Esophagus muscularis mucosa (tissue), 4 donors: ENCODE measurements around the gene EFNA1. TPM values are rescaled to one million over a fixed set of nuclear protein-coding genes. Genes with fewer than 3 reads are reported as not detected.
A peak's percentile ranks its signal among the peaks of the same experiment; 100 is the strongest.

Experiments used
- DNase-seq: peaks from one replicate; pipeline ENCODE4 v3.0.0-alpha.2; 2017; ENCODE audit errors: extremely low spot score
- H3K27ac ChIP-seq, 4 donors: fragments of 200-600 bp; sonication (generic); replicated peaks in 1 of 4; 1 replicate in 3 of 4; 2 replicates in 1 of 4; pipeline ENCODE4 v1.5.1; 2016 to 2019; ENCODE audit warnings: mild to moderate bottlenecking in 1 of 4
- H3K27me3 ChIP-seq, 4 donors: fragments of 200-600 bp; sonication (generic); one replicate each; pipeline versions ENCODE4 v1.5.1 to v1.6.0; 2016 to 2019
- H3K36me3 ChIP-seq, 4 donors: fragments of 200-600 bp; sonication (generic); one replicate each; pipeline ENCODE4 v1.5.1; 2016 to 2019
- H3K4me1 ChIP-seq, 4 donors: fragments of 200-600 bp; sonication (generic); one replicate each; pipeline ENCODE4 v1.5.1; 2016 to 2019
- H3K4me3 ChIP-seq, 4 donors: fragments of 200-600 bp; sonication (generic); 1 replicate in 2 of 4; 2 replicates in 2 of 4; pipeline ENCODE4 v1.5.1; 2016 to 2019; ENCODE audit warnings: mild to moderate bottlenecking in 4 of 4, moderate library complexity in 1 of 4
- H3K9me3 ChIP-seq, 4 donors: fragments of 200-600 bp; sonication (generic); 1 replicate in 3 of 4; 2 replicates in 1 of 4; pipeline ENCODE4 v1.5.1; 2016 to 2019
- EP300 ChIP-seq: sonication (generic); formaldehyde crosslinking; IDR thresholded peaks from one replicate; pipeline ENCODE4 v1.6.1; 2017; ENCODE audit warnings: antibody characterized with exemption
- POLR2A ChIP-seq: fragments of 450-650 bp; IDR thresholded peaks from one replicate; pipeline ENCODE4 v1.6.1; 2017; ENCODE audit warnings: antibody characterized with exemption, moderate library complexity, mild to moderate bottlenecking, low read depth
- POLR2AphosphoS5 ChIP-seq, 2 donors: sonication (generic); formaldehyde crosslinking; IDR thresholded peaks; one replicate each; pipeline ENCODE4 v1.6.1; 2017; ENCODE audit warnings: antibody characterized with exemption in 2 of 2
- WGBS: methylation state at CpG from one replicate; pipeline ENCODE4 v1.1.5; 2018; 5-methylcytosine and 5-hydroxymethylcytosine counted together
- intact Hi-C: fragments of 100-400 bp; cut with DNase I; formaldehyde crosslinking; loops from one replicate; pipeline ENCODE4 v1.15.1; 2023
- total RNA-seq, 4 donors: library from RNA; depleted of rRNA; stranded (reverse); fragments of >200 nt; gene quantifications; one replicate each; pipeline versions ENCODE4 v1.1.0 to v1.2.1, GENCODE V29; 2016
- TF ChIP-seq, protein P1 (sequence below), 3 experiments: fragments of 200-600 bp in 2 of 3; fragments of 450-650 bp in 1 of 3; sonication (generic) in 2 of 3; IDR thresholded peaks; one replicate each; pipeline ENCODE4 v1.5.1; 2017 to 2019; ENCODE audit warnings: antibody characterized with exemption in 3 of 3, mild to moderate bottlenecking in 2 of 3, moderate library complexity in 1 of 3

Gene EFNA1
- total RNA-seq, 4 donors from 2014 or later = 11.2 to 37.3 (median 27.5) TPM

DNA sequence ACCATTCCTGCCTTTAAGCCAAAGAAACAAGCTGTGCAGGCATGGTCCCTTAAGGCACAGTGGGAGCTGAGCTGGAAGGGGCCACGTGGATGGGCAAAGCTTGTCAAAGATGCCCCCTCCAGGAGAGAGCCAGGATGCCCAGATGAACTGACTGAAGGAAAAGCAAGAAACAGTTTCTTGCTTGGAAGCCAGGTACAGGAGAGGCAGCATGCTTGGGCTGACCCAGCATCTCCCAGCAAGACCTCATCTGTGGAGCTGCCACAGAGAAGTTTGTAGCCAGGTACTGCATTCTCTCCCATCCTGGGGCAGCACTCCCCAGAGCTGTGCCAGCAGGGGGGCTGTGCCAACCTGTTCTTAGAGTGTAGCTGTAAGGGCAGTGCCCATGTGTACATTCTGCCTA is 6.6 kb downstream of the EFNA1 start:
- TF ChIP-seq, protein P1, sequence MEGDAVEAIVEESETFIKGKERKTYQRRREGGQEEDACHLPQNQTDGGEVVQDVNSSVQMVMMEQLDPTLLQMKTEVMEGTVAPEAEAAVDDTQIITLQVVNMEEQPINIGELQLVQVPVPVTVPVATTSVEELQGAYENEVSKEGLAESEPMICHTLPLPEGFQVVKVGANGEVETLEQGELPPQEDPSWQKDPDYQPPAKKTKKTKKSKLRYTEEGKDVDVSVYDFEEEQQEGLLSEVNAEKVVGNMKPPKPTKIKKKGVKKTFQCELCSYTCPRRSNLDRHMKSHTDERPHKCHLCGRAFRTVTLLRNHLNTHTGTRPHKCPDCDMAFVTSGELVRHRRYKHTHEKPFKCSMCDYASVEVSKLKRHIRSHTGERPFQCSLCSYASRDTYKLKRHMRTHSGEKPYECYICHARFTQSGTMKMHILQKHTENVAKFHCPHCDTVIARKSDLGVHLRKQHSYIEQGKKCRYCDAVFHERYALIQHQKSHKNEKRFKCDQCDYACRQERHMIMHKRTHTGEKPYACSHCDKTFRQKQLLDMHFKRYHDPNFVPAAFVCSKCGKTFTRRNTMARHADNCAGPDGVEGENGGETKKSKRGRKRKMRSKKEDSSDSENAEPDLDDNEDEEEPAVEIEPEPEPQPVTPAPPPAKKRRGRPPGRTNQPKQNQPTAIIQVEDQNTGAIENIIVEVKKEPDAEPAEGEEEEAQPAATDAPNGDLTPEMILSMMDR (IDR thresholded peaks at IDR 0.05) = no peak
- no peak for TF ChIP-seq POLR2AphosphoS5 (IDR thresholded peaks at IDR 0.05)
- no peak for TF ChIP-seq POLR2A
- no peak for TF ChIP-seq EP300
- H3K27ac ChIP-seq = peak overlapping the region; percentile 93 to 99 (median 96)
- 50% methylated on average over 1 of the region's 1 CpG for WGBS
- peaks cover 76 to 92% (median 88%) of the 10 kb centered on the region in 4 donors for H3K4me1 ChIP-seq
- peak overlapping the region in 2 of 4 donors; percentile 75 to 81 for H3K4me3 ChIP-seq
- no peak for DNase-seq
- H3K27me3 ChIP-seq = no peaks in the 10 kb centered on the region
- intact Hi-C loops = no loop called here
- peaks cover 16 to 52% (median 46%) of the 10 kb centered on the region in 4 donors for H3K36me3 ChIP-seq
- H3K9me3 ChIP-seq = no peaks in the 10 kb centered on the region

DNA sequence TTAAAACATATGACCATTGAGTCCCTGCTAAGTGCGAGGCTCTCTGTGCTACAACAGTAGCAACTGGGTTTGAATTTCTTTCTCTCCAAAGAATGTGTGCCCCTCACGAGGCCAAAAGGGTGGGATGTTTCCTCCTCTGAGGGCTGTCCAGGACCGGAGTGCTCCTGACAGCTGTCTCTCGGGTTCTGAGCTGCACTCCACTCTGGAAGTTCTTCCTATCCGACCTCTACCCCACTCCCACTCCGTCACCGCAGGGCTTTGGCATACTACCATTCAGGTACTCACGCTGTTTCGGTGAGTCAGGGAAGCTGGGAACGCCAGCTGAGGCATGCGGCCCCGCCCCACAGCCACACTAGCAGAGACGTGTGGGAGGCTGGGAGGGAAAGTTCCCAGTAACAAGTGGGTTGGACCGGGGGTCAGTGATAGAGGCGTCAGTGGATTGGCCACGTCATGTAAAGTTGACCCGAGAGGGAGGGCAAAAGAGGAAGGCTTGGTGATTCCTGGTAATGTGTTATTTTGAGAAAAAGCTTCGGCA is 7.3 kb downstream of the EFNA1 start:
- H3K27ac ChIP-seq = peak overlapping the region; percentile 93 to 99 (median 96)
- H3K36me3 ChIP-seq = peaks cover 16 to 52% (median 46%) of the 10 kb centered on the region in 4 donors
- TF ChIP-seq EP300 = peak; percentile 63
- no peak for TF ChIP-seq POLR2A
- TF ChIP-seq POLR2AphosphoS5 (IDR thresholded peaks at IDR 0.05) = peak in 1 of 2 donors; percentile 83
- TF ChIP-seq, protein P1 (IDR thresholded peaks at IDR 0.05) = no peak
- DNase-seq = peak; percentile 96
- H3K9me3 ChIP-seq = no peaks in the 10 kb centered on the region
- peak overlapping the region; percentile 72 to 81 (median 76) for H3K4me3 ChIP-seq
- H3K4me1 ChIP-seq = peaks cover 75 to 92% (median 87%) of the 10 kb centered on the region in 4 donors
- 3% methylated on average over 18 of the region's 18 CpGs for WGBS
- intact Hi-C loops = no loop called here
- no peaks in the 10 kb centered on the region for H3K27me3 ChIP-seq

DNA sequence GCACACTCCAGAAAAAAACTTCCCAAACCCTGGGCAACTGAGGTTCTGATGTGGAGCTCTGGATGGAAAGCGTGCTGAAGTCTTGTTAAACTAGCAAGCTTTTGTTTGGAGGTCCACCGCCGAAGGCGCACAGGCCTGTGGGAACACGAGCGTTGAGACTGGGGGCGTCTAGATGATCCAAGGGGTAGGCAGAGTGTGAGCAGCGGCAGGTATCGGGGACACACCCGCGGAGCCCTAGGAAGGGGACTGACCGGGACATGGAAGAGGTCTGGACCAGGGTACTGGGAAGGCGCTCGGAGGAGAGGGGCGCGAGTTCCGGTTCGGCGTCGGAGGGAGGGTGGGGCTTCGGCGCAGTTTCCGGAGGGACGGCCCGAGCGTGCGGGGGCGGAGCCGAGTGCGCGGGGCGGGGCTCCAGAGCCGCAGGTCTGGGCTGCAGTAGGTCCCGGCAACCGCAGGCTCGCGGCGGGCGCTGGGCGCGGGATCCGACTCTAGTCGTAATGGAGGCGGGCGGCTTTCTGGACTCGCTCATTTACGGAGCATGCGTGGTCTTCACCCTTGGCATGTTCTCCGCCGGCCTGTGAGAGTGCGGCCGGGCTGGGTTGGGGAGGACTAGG is 7.8 kb downstream of the EFNA1 start, which contains the start of gene SLC50A1:
SLC50A1 (plus strand) TSS at position 438 of the 614 bp plus-strand sequence; CDS start at position 498, 60 bp downstream.
- peak within 1 kb of the TSS; percentile 72 to 81 (median 76) for H3K4me3 ChIP-seq
- H3K27me3 ChIP-seq = no peaks in the 10 kb centered on the region
- no peaks in the 10 kb centered on the region for H3K9me3 ChIP-seq
- intact Hi-C loops = no loop called here
- H3K27ac ChIP-seq = peak within 1 kb of the TSS; percentile 93 to 99 (median 96)
- peak; percentile 84 for TF ChIP-seq POLR2A
- TF ChIP-seq POLR2AphosphoS5 (IDR thresholded peaks at IDR 0.05) = peak; percentile 90 to 97
- no peak for TF ChIP-seq EP300
- TF ChIP-seq, protein P1 (IDR thresholded peaks at IDR 0.05) = peak; percentile 24 to 72 (median 46)
- peaks cover 71 to 89% (median 83%) of the 10 kb centered on the region in 4 donors for H3K4me1 ChIP-seq
- DNase-seq = peak; percentile 99
- under 1% methylated on average over 28 of the region's 52 CpGs for WGBS
- peaks cover 16 to 52% (median 46%) of the 10 kb centered on the region in 4 donors for H3K36me3 ChIP-seq

DNA sequence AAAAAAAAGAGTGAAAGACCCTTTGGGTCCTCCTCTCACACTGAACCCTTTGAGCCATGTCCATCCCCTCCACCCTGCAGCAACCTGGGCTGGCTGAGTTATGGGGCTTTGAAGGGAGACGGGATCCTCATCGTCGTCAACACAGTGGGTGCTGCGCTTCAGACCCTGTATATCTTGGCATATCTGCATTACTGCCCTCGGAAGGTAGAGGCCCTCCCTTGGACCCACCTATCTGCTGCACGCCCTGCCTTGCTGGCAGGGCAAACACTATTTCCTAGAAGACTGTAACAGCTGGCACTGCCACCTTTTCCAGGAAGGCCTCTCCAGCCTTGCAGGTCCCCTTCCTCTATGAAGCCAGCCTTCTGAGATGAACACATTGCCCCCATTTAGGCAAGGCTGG is 9.1 kb downstream of the EFNA1 start:
- H3K27me3 ChIP-seq = no peaks in the 10 kb centered on the region
- TF ChIP-seq, protein P1 (IDR thresholded peaks at IDR 0.05) = no peak
- TF ChIP-seq POLR2A (no peak), POLR2AphosphoS5 (IDR thresholded peaks at IDR 0.05) (no peak)
- peak overlapping the region; percentile 72 to 81 (median 76) for H3K4me3 ChIP-seq
- H3K9me3 ChIP-seq = no peaks in the 10 kb centered on the region
- no peak for DNase-seq
- 40% methylated on average over 6 of the region's 6 CpGs for WGBS
- intact Hi-C loops = no loop called here
- peak overlapping the region; percentile 93 to 99 (median 96) for H3K27ac ChIP-seq
- H3K4me1 ChIP-seq = peaks cover 61 to 78% (median 73%) of the 10 kb centered on the region in 4 donors
- H3K36me3 ChIP-seq = peaks cover 16 to 43% (median 38%) of the 10 kb centered on the region in 4 donors
